HG03196 (cell line): ENCODE data around the gene PKDCC.
"Not testable (repeated sequence)": the region's sequence is repeated elsewhere in the genome, so short reads cannot be mapped to it uniquely, and the experiment has no call there.

Experiments
- ATAC-seq: cut with Tn5 transposase; IDR thresholded peaks from one replicate; pipeline ENCODE4 v1.9.1; 2021; ENCODE audit not compliant: unreplicated experiment

The PKDCC gene

GRCh38 chr2:42030200-42030759 is 17.5 kb upstream of the PKDCC start:
- ATAC-seq, result no peak

- no peak for ATAC-seq
These were observed 17.0 kb upstream of the PKDCC start for GRCh38 chr2:42030829-42031228.

GRCh38 chr2:42031281-42032223 is 16.3 kb upstream of the PKDCC start:
- no peak for ATAC-seq

- no peak for ATAC-seq
These were observed 15.6 kb upstream of the PKDCC start for GRCh38 chr2:42032224-42032620.

GRCh38 chr2:42032745-42033144 is 15.1 kb upstream of the PKDCC start:
- ATAC-seq, result no peak

GRCh38 chr2:42034096-42034495 is 13.7 kb upstream of the PKDCC start:
- ATAC-seq, result not testable (repeated sequence)

- no peak for ATAC-seq
These were observed 12.6 kb upstream of the PKDCC start for GRCh38 chr2:42035241-42035640.

GRCh38 chr2:42036413-42036812 is 11.4 kb upstream of the PKDCC start:
- ATAC-seq, result no peak

- no peak for ATAC-seq
These were observed 10.9 kb upstream of the PKDCC start for GRCh38 chr2:42036940-42037339.

GRCh38 chr2:42040643-42041278 is 7.1 kb upstream of the PKDCC start:
- ATAC-seq, result no peak

GRCh38 chr2:42041377-42042127 is 6.3 kb upstream of the PKDCC start:
- no peak for ATAC-seq

- ATAC-seq, result no peak
These were observed 5.0 kb upstream of the PKDCC start for GRCh38 chr2:42042631-42043355.

GRCh38 chr2:42043789-42044394 is 3.9 kb upstream of the PKDCC start:
- no peak for ATAC-seq

GRCh38 chr2:42044939-42045338 is 2.9 kb upstream of the PKDCC start:
- ATAC-seq, result no peak

- no peak for ATAC-seq
These were observed 2.5 kb upstream of the PKDCC start for GRCh38 chr2:42045352-42045751.

GRCh38 chr2:42045848-42046748 is 1.7 kb upstream of the PKDCC start:
- no peak for ATAC-seq

GRCh38 chr2:42046819-42047487 is 868 bp upstream of the PKDCC start:
- no peak for ATAC-seq
